Measurements from ENCODE around the gene RPS26.

RPS26 gene

GRCh38 chr12:56004211-56004610 is 37.5 kb upstream of the RPS26 start:
- H3K4me3 ChIP-seq (ENCODE audit: low read length), result no peak overlapping the region
- H3K27me3 ChIP-seq (ENCODE audit: control insufficient read depth, insufficient read depth, low read length), result no peaks in the 10 kb centered on the region
- H3K4me2 ChIP-seq (ENCODE audit: low read length), result no peak overlapping the region
- H3K4me1 ChIP-seq (ENCODE audit: control insufficient read depth, insufficient read depth, low read length), result peaks cover 5% of the 10 kb centered on the region
- no peaks in the 10 kb centered on the region for H3K36me3 ChIP-seq (ENCODE audit: insufficient read depth, low read length)
- H3K9ac ChIP-seq (ENCODE audit: low read depth, low read length), result no peak overlapping the region
- H3K9me3 ChIP-seq (replicated peaks; ENCODE audit: low read length), result no peaks in the 10 kb centered on the region

DNA sequence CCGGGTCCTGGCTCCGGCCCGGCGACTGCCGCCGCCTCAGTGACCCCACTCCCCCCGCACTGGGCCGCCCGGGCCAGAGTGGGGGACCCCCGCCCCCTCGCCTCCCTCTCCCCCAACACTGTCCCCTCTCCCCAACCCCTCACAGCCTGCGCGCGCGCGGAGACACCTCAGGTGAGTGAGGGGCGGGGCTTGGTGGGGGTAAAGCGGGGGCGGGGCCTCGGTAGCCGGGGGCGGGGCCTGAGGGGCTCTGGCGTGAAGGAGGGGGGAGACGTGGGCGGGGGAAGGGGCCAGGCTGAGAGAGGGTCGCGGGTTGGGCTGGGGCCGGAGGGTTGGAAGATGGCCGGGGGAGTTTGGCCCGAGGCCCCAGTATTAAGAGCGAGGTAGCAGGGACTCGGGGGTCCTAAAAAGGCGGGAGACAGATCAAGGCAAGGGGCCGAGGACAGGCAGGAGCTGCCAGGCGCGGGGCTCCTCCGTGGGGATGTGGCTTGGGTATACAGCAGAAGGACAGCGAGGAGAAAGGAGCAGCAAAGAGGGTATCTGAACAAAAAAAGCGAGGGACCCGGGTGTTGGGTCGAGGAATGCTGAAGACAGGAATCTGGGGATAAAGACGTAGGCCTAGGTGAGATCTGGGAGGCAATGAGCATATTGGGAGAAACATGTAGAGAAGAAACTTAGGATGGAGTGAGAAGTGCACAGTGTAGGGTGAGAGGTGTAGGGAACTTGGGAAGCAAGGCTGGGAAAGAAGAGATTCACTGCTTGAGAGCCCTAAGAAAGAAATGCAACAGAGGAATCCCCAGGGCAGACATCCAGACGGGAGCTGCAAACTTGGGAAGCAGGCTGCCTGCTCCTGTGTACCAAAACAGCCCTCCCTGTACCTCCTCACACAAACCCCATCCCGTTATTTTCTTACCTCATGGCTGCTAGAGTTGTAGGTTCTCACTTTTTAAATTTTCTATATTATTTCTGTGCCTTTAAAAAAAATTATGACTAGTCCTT is 33.9 kb upstream of the RPS26 start:
- Histone ChIP-seq H3K9me3 (replicated peaks; ENCODE audit: low read length) (no peaks in the 10 kb centered on the region), H3K4me3 (ENCODE audit: low read length) (peak overlapping the region; percentile 82), H3K4me2 (ENCODE audit: low read length) (peak overlapping the region; percentile 99), H3K9ac (ENCODE audit: low read depth, low read length) (peak overlapping the region; percentile 71), H3K27me3 (ENCODE audit: control insufficient read depth, insufficient read depth, low read length) (no peaks in the 10 kb centered on the region), H3K4me1 (ENCODE audit: control insufficient read depth, insufficient read depth, low read length) (peaks cover 5% of the 10 kb centered on the region), H3K36me3 (ENCODE audit: insufficient read depth, low read length) (no peaks in the 10 kb centered on the region)

DNA sequence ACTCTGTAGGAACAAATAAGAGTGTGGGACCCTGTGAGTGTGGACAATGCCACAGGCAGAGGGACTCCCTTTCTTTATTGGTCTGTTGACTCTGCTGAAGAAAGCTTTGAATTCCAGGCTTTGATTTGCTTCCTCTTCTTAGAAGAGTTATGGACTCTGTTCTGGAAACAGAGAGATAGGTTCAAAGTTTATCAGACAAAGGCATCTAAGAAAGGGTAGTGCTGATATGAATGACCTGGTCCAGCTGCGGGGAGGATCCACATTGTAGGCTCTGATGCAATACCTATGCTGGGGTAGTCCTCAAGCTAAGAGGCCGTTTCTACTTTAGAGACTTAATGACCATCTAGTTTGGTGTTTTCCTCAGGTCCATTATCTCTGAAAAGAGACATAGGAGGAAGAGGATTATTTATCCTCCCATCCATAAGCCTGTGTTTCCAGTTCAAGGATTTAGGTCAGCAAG is 31.6 kb upstream of the RPS26 start:
- H3K9ac ChIP-seq (ENCODE audit: low read depth, low read length), result no peak overlapping the region
- peaks cover 5% of the 10 kb centered on the region for H3K4me1 ChIP-seq (ENCODE audit: control insufficient read depth, insufficient read depth, low read length)
- H3K9me3 ChIP-seq (replicated peaks; ENCODE audit: low read length), result no peaks in the 10 kb centered on the region
- H3K4me2 ChIP-seq (ENCODE audit: low read length), result no peak overlapping the region
- H3K36me3 ChIP-seq (ENCODE audit: insufficient read depth, low read length), result no peaks in the 10 kb centered on the region
- H3K4me3 ChIP-seq (ENCODE audit: low read length), result no peak overlapping the region
- no peaks in the 10 kb centered on the region for H3K27me3 ChIP-seq (ENCODE audit: control insufficient read depth, insufficient read depth, low read length)

DNA sequence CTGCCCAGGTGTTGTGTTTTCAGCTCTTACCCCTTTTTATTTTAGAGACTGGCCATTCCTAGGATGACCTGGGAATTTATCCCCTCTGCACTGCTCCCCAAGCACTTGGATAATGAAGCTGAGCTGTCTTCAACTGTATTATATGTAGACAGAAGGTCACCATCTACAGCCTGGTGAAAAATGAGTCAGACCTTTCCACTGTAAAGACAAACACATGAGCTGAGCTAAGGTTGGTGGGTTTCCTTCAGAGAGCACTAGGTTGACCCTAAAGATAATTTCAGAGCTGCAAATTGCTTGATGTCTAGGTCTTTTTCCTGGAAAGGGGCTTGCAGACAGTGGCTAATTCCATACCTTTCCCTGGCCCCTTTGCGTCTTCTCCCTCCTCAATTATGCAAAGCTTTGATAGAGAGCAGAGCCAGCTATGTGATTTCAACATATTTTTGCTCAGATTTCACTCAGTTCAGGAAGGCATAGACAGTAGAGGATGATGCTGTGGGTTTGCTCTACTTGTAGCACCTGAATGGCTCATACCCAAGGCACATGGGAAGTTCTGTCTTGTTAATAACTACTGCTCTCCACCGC is 30.1 kb upstream of the RPS26 start:
- H3K9me3 ChIP-seq (replicated peaks; ENCODE audit: low read length), result no peaks in the 10 kb centered on the region
- H3K4me1 ChIP-seq (ENCODE audit: control insufficient read depth, insufficient read depth, low read length), result peaks cover 5% of the 10 kb centered on the region
- H3K4me2 ChIP-seq (ENCODE audit: low read length), result no peak overlapping the region
- no peaks in the 10 kb centered on the region for H3K27me3 ChIP-seq (ENCODE audit: control insufficient read depth, insufficient read depth, low read length)
- H3K4me3 ChIP-seq (ENCODE audit: low read length), result no peak overlapping the region
- no peak overlapping the region for H3K9ac ChIP-seq (ENCODE audit: low read depth, low read length)
- H3K36me3 ChIP-seq (ENCODE audit: insufficient read depth, low read length), result no peaks in the 10 kb centered on the region

- Histone ChIP-seq H3K9me3 (replicated peaks; ENCODE audit: low read length) (no peaks in the 10 kb centered on the region), H3K4me1 (ENCODE audit: control insufficient read depth, insufficient read depth, low read length) (no peaks in the 10 kb centered on the region), H3K27me3 (ENCODE audit: control insufficient read depth, insufficient read depth, low read length) (no peaks in the 10 kb centered on the region), H3K4me3 (ENCODE audit: low read length) (no peak overlapping the region), H3K9ac (ENCODE audit: low read depth, low read length) (no peak overlapping the region), H3K36me3 (ENCODE audit: insufficient read depth, low read length) (no peaks in the 10 kb centered on the region), H3K4me2 (ENCODE audit: low read length) (no peak overlapping the region)
Observed at GRCh38 chr12:56013482-56013881, 28.2 kb upstream of the RPS26 start.

DNA sequence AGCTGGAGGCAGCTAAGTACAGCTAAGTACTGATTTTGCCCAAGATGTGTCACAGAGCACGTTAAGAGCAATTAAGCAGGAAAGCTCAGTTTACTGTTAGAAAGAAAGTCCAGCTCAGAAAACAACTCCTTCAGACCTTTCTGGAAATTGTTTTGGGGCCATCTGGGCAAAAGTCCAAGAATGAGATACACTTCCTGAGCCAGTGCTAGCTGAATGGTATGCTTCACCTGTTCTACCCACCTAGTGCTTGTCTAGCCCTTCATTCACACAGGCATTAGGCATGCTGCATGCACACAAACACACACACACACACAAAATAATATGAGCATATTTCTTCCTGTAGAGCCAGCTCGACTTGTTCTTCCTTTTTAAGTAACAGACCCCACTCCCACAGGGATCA is 27.5 kb upstream of the RPS26 start:
- Histone ChIP-seq H3K9me3 (replicated peaks; ENCODE audit: low read length) (no peaks in the 10 kb centered on the region), H3K4me2 (ENCODE audit: low read length) (no peak overlapping the region), H3K27me3 (ENCODE audit: control insufficient read depth, insufficient read depth, low read length) (no peaks in the 10 kb centered on the region), H3K4me1 (ENCODE audit: control insufficient read depth, insufficient read depth, low read length) (no peaks in the 10 kb centered on the region), H3K4me3 (ENCODE audit: low read length) (no peak overlapping the region), H3K36me3 (ENCODE audit: insufficient read depth, low read length) (no peaks in the 10 kb centered on the region), H3K9ac (ENCODE audit: low read depth, low read length) (no peak overlapping the region)

GRCh38 chr12:56017181-56017580 is 24.5 kb upstream of the RPS26 start:
- H3K9me3 ChIP-seq (replicated peaks; ENCODE audit: low read length), result no peaks in the 10 kb centered on the region
- no peaks in the 10 kb centered on the region for H3K27me3 ChIP-seq (ENCODE audit: control insufficient read depth, insufficient read depth, low read length)
- H3K36me3 ChIP-seq (ENCODE audit: insufficient read depth, low read length), result no peaks in the 10 kb centered on the region
- no peak overlapping the region for H3K9ac ChIP-seq (ENCODE audit: low read depth, low read length)
- H3K4me2 ChIP-seq (ENCODE audit: low read length), result no peak overlapping the region
- no peaks in the 10 kb centered on the region for H3K4me1 ChIP-seq (ENCODE audit: control insufficient read depth, insufficient read depth, low read length)
- no peak overlapping the region for H3K4me3 ChIP-seq (ENCODE audit: low read length)

DNA sequence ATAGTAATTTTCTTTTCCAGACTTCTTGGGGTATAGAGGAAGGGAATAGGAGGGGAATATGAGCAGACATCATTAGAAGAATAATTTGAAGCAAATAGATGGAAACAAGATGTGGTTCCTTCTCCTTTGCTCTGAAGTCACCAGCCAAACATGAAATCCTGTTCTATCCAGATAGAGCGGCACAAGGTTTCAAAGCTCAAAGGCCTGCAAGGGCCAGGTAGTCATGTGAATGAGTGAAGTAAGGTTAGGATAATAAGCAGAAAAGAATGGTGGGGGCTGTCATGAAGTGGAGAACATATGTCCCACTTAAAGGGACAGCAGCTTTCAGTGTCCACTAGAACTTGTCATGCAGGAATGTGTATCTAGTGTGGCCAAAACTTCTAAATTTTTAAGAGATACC is 23.4 kb upstream of the RPS26 start:
- Histone ChIP-seq H3K36me3 (ENCODE audit: insufficient read depth, low read length) (no peaks in the 10 kb centered on the region), H3K4me2 (ENCODE audit: low read length) (no peak overlapping the region), H3K27me3 (ENCODE audit: control insufficient read depth, insufficient read depth, low read length) (no peaks in the 10 kb centered on the region), H3K4me3 (ENCODE audit: low read length) (no peak overlapping the region), H3K4me1 (ENCODE audit: control insufficient read depth, insufficient read depth, low read length) (no peaks in the 10 kb centered on the region), H3K9ac (ENCODE audit: low read depth, low read length) (no peak overlapping the region), H3K9me3 (replicated peaks; ENCODE audit: low read length) (no peaks in the 10 kb centered on the region)

GRCh38 chr12:56020423-56021184 is 21.1 kb upstream of the RPS26 start, which contains the start of gene IKZF4:
TSS of gene IKZF4 (plus strand) at chr12:56021043. CDS start at chr12:56021494, 451 bp downstream.
- H3K27me3 ChIP-seq (ENCODE audit: control insufficient read depth, insufficient read depth, low read length), result no peaks in the 10 kb centered on the region
- no peaks in the 10 kb centered on the region for H3K36me3 ChIP-seq (ENCODE audit: insufficient read depth, low read length)
- H3K9me3 ChIP-seq (replicated peaks; ENCODE audit: low read length), result no peaks in the 10 kb centered on the region
- no peak within 1 kb of the TSS for H3K4me2 ChIP-seq (ENCODE audit: low read length)
- H3K9ac ChIP-seq (ENCODE audit: low read depth, low read length), result no peak within 1 kb of the TSS
- H3K4me3 ChIP-seq (ENCODE audit: low read length), result no peak within 1 kb of the TSS
- no peaks in the 10 kb centered on the region for H3K4me1 ChIP-seq (ENCODE audit: control insufficient read depth, insufficient read depth, low read length)

- Histone ChIP-seq H3K4me2 (ENCODE audit: low read length) (no peak overlapping the region), H3K9me3 (replicated peaks; ENCODE audit: low read length) (no peaks in the 10 kb centered on the region), H3K36me3 (ENCODE audit: insufficient read depth, low read length) (no peaks in the 10 kb centered on the region), H3K4me3 (ENCODE audit: low read length) (no peak overlapping the region), H3K9ac (ENCODE audit: low read depth, low read length) (no peak overlapping the region), H3K27me3 (ENCODE audit: control insufficient read depth, insufficient read depth, low read length) (no peaks in the 10 kb centered on the region), H3K4me1 (ENCODE audit: control insufficient read depth, insufficient read depth, low read length) (no peaks in the 10 kb centered on the region)
Observed at GRCh38 chr12:56021889-56022497, 19.7 kb upstream of the RPS26 start.

Measured in skeletal muscle satellite cell (primary cell).